NCI-H345 (cell line): ENCODE measurements around the gene CDON.
"Not testable (repeated sequence)": the region's sequence is repeated elsewhere in the genome, so short reads cannot be mapped to it uniquely, and the experiment has no call there.

Experiments used
- DNase-seq: peaks from one replicate; lab custom pipeline; 2025; lab: John Stamatoyannopoulos, UW

CDON gene

GRCh38 chr11:126048197-126048596, 14.5 kb downstream of the CDON start:
- no peak for DNase-seq

DNA sequence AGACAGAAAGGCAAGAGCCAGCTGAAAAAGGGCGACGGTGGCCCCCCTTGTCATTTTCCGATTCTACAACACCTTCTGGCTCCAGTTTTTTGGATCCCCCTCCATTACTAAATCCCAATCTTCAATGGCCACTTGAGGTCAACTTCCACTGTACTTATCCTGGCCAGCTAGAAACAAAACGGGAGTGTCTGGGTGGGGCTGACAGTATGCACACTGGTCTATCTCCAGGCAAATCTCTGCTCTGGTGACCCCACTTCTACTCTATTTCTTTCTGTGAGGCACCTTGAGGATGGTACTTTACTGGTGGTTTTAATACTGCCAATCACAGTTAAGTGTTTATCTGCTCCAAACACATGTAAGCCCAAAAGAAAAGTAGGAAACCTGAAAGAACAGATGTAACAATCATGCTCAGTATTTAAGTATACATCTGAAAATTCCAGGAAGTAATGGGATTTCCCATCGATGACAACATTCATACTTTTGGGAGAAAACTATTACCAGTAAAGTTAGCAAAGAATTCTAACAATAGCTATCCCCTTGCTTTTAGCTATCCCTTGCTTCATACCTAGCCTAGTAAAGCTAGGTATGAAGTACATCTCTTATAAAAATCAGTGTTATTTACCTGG, 16.0 kb downstream of the CDON start:
- DNase-seq, result no peak

DNA sequence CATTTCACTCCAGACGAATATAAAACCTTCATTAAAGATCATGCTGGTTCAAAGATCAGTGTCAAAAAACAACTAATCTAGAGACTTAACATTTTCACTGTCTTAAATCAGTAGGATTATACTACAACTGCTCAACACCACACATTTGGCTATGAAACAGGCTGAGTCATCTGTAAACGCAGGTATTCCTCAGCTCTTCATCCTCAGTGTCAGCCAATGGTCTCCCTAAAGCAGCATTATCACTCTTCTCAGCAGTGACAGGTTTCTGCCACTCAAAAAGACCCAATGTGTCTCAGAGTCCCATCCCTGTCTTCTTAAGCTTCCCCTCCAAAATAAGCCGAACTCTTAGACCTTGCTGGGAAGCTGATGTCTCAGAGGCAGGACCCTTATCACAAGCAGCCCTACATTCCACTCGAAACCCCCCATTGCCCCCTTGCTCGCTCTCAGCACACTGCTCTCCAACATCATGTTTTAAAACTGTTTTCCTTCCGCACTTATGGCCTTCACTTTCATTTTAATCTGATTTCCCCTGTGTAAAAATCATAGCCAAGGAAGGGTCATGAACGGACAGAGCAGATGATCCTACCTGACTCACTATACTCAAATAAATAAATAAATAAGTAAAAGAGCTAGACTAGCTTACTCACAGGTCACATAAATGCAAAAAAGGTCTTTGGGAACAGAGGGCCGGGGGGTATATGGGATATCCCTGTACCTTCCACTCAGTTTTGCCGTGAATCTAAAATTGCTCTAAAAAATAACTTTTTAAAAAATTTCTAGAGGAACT, 23.0 kb downstream of the CDON start:
- no peak for DNase-seq

DNA sequence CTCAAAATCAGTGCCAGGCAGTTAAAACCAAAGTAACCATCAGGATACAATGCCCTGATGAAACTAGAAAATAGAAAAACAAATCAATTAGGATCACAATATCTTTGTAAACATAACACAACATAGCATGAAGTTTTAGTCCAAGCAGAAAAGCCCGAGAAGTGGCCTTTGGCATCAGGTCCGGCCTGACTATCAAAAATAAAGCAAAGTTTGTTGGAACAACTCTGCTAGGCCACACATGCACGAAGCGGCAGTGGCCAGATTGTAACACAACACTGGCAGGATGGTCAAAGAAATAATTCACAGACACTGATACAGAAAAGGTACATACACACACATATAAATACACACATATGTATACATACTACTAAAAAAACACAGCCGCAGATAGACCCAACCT, 26.9 kb downstream of the CDON start:
- no peak for DNase-seq

DNA sequence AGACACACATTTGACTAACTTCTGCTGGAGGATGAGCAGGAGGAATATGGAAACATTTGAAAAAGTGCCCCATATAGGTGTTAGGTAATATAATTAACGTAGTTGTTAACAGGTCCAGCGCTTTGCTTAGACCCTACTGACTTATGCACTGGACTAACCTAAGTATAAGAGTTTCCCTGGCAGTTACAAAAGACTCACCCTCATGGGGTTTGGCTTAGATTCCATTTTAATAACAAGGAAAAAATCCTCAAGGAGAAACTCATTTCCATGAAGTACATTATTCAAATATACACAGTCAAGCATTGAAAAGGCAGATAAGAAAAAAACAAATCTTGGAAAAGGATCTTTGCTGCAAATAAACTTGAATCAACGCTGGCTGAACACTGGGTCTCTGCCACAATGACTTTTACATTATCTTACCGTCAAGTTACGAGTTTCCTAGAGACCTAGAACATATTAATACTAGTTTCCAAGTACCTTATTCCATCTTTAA, 27.7 kb downstream of the CDON start:
- no peak for DNase-seq

DNA sequence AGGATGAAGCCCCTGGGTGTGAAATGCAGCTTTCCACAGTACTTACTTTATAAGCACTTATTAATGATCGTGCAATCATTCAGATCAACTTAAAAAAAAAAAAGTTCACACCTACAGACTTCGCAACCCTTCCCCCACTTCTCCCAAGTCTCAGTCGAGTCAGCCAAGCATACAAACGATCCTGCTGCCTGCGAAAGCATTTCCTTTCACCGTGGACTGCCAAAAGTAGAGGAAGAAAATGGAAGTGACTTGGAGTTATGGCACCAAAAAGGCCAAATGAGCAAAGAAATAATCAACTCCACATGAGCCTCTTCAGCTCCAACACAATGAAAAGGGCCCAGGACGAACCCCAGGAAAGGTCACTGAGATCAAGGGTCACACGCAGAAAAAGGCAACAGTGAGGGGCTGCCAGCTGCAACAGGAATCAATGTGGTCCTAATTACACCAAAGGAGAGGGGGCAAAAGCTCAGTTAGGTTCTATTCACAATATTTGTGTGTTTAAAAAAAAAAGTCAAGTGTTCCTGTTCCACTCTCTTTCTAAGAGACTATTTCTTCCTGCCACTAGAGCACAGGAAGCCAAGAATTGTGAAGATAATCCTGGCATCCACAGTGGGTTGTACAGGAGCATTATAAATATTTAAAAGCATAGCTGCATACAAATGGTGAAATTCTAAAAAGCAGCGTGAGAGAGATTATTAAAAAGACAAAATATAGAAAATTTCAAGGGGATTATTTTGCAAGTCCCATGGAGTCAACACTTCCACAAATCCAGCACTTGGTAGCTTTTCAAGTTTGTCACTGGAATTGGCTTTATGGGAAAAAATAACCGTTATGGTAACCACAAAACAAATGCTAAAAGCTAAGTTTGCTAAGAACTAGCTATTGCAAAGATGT, 28.4 kb downstream of the CDON start:
- no peak for DNase-seq

DNA sequence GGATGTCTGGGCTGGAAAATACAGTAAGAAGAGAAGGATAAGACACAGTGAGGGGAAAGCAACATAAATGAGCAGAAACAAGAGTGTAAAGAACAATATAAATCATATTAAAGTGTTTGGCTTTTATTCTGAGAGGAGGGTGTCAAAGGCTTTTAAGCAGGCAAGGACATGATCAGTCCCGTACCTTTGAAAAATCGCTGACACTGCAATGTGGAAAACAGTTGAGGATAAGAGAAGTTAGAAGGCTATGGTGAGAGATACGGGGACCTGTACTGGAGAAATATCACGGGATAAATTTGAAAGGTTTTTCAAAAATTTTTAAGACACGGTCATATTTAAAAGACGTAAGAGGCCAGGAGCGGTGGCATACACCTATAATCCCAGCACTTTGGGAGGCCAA, 30.3 kb downstream of the CDON start:
- no peak for DNase-seq

GRCh38 chr11:126029805-126030204, 32.9 kb downstream of the CDON start:
- DNase-seq, result no peak

DNA sequence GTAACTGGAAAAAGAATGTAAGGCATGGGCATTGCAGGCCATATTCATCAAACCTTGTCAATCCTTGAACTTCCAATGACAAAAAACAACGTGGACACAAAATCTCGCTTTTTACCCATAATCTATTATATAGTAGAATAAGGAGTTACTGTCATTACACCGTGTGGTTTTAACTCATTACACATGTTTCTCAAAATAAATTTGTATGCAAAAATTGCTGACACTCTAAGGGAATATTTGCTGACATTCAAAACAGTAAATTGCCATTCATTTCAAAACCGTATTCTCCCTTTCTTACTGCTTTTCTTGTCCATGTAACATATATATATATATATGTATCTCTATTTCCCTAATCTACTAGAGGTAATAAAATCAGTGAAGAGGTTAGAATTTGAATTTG, 33.4 kb downstream of the CDON start:
- DNase-seq, result no peak

GRCh38 chr11:126028534-126028933, 34.1 kb downstream of the CDON start:
- not testable (repeated sequence) for DNase-seq

GRCh38 chr11:126026579-126026978, 36.1 kb downstream of the CDON start:
- DNase-seq, result no peak

- DNase-seq, result no peak
Measured at GRCh38 chr11:126025822-126026221, 36.8 kb downstream of the CDON start.

DNA sequence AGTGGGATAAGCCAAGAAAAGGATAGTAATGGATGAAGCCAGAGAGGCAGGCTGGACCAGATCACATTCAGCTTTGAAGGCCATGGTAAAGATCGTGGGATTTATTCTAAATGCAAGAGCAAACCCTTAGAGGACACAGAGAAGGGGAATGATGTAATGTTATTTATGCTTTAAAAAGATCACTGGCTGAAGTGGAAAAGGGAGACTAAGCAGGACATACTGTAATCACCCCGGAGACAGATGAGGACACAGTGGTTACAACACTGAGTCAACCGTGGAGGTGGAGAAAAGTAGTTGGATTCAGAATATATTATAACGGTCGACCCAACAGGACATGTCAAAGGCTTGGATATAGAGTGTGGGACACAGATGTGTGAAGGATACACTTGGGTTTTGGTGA, 38.5 kb downstream of the CDON start:
- DNase-seq, result no peak

DNA sequence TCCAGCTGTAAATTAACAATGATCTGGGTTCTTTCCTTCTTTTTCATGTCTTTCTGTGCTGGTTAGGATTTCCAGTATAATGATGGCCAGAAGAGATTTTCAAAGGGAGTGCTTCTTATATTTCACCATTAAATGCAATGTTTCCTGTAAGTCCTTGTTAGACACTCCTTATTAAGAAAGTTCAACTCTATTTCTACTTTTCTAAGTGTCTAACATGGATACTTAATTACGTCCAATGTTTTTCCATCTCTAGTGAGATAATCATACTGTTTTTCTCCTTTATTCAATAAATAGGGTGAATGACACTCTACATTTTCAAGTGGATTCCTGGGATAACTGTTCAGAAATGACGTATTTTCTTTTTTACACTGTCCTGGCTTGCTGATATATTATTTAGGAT, 49.8 kb downstream of the CDON start:
- DNase-seq, result no peak

GRCh38 chr11:126011754-126012153, 50.9 kb downstream of the CDON start:
- no peak for DNase-seq

DNA sequence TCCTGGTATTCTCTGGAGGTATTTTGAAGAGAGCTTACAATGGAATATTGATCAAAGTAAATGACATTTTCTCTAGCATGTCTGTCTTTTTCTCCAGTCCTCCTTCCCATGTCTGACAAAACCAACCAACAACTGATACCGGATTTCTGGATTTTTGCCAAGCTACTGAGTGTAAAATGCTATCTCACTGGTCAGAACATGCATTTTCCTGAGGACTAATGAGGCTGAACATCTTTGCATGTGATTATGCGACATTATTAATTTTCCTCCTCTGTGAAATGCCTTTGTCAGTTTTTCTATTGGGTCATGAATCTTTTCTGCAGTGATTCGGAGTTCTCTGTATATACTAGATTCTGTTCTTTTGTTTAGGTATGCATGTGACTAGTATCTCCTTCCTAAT, 51.4 kb downstream of the CDON start:
- no peak for DNase-seq

DNA sequence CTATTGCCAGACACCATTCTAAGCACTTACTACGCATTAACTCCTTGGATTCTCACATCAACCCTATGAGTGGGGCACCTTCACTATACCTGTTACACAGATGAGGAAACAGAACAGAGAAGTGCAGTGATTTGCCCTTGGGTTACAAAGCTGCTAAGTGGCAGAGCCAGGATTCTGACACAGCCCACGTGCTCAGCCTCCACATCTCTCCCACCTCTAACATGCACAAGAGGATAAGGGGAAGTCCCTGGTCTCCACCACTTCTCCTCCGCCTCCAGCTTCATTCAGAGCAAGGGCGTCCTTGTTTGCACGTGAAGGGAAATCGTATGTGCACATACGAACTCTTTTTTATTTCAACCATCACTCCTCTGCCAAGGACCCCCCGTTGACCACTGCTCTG, 53.7 kb downstream of the CDON start:
- DNase-seq, result no peak

- no peak for DNase-seq
Measured at GRCh38 chr11:126007238-126007637, 55.4 kb downstream of the CDON start.

DNA sequence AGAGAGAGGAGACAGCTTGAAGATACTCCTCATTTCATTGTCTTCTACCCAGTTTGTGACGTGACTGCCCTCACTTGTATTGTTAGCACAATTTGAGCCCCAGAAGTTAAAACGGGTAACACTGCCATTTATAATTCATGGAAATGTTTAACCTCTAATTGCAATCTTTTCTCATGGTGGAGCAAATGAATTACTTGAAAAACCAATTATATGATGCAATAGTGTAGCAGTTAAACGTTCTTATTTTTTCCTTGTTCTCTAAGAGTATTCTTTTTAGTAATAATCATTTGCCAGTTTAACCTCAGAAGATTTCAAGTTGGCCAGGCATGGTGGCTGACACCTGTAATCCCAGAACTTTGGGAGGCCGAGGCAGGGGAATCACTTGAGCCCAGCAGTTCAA, 56.6 kb downstream of the CDON start:
- DNase-seq, result no peak

DNA sequence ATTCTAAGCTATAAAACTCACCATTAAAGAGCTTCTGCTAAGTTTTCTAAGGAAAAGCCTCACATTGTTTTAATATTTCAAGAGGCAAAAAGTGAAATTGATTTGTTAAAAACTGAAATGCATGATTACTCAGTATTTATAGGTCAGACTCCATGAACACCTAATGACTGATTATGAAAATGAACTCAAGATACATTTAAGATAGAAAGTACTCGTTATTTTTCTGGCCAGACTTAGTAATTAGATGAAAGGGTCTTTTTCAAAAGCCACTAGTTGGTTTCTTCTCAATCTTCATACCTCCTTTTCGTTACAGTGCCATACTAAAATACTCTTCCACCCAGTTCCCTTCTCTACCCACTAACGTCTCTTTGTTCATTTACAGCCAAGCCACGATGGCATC, 60.5 kb downstream of the CDON start:
- DNase-seq, result no peak

DNA sequence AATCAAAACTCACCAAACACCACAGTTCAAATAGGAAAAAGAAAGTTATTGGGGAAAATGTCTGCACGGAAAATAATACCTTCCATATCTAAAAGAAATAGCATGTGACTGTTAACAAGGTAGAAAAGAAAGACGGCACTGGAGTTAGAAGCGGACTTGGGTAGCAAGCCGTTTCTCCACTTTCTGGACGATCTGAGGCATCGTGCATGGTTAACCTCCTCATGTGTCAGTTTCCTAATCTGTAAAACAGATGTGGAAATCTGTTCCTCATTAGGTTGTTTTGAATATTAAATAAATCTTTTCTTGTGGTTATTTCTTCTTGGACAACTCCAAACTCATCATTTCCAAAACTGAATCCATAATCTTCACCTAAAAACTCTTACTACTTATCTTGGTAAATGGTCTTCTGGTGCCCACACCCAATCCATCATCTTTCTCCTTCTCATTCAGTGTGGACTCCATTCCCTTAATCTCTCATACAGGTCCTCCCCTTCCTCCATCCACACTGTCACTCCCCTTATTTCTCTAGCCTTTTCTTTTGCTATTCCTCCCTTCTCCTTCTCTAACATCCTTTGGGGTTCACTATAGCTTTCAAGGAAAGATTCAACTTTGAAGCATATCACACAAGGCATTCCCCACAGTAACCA, 63.3 kb downstream of the CDON start:
- DNase-seq, result no peak

DNA sequence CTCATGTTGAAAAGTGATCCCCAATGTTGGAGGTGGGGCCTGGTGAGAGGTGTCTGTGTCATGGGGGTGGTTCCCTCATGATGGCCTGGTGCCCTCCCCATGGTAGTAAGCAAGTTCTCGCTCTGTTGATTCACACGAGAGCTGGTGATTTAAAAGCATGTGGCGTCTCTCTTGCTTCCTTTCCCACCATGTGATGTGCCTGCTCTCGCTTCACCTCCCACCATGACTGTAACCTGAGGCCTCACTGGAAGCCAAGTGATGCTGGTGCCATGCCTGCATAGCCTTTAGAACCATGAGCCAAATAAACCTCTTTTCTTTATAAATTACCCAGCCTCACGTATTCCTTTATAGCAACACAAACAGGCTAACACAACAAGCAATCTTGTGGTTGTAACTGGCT, 64.4 kb downstream of the CDON start:
- DNase-seq, result no peak
